SK-N-SH treated with all-trans-retinoic acid at 6 μM for 48 hours (cell line): ENCODE measurements around the gene FHOD1.
A peak's percentile ranks its signal among the peaks of the same experiment; 100 is the strongest.

Source experiments
- ATAC-seq: fragments of 200-7000 bp; cut with Tn5 transposase; 3 replicates; pipeline ENCODE4 v1.9.1; 2020; ENCODE audit warnings: mild to moderate bottlenecking, moderate library complexity
- ARNTL ChIP-seq: fragments of 450-650 bp; formaldehyde crosslinking; IDR thresholded peaks from 2 replicates; pipeline ENCODE4 v1.5.0; 2020; ENCODE audit warnings: low read depth, mild to moderate bottlenecking, moderate library complexity, borderline replicate concordance
- BACH2 ChIP-seq: fragments of 250-450 bp; sonication (Bioruptor Pico); IDR thresholded peaks from 2 replicates; pipeline ENCODE4 v1.9.0; 2021; ENCODE audit warnings: mild to moderate bottlenecking, borderline replicate concordance
- CREB5 ChIP-seq: fragments of 250-450 bp; sonication (Bioruptor Pico); IDR thresholded peaks from 2 replicates; pipeline ENCODE4 v1.5.1; 2020; ENCODE audit warnings: low read depth, mild to moderate bottlenecking, moderate library complexity
- CSDC2 ChIP-seq: fragments of 250-450 bp; sonication (Bioruptor Pico); IDR thresholded peaks from 2 replicates; pipeline ENCODE4 v1.5.0; 2020; ENCODE audit warnings: mild to moderate bottlenecking, moderate library complexity
- CSRNP3 ChIP-seq: fragments of 250-450 bp; sonication (Bioruptor Pico); IDR thresholded peaks from 2 replicates; pipeline ENCODE4 v1.5.1; 2021; ENCODE audit warnings: mild to moderate bottlenecking, moderate library complexity
- GLIS3 ChIP-seq: fragments of 250-450 bp; sonication (Bioruptor Pico); IDR thresholded peaks from 2 replicates; pipeline ENCODE4 v1.5.0; 2020; ENCODE audit warnings: mild to moderate bottlenecking, moderate library complexity
- ISL1 ChIP-seq: fragments of 250-450 bp; sonication (Bioruptor Pico); IDR thresholded peaks from 2 replicates; pipeline ENCODE4 v2.1.2; 2022; ENCODE audit warnings: mild to moderate bottlenecking, moderate library complexity
- PATZ1 ChIP-seq: fragments of 250-450 bp; sonication (Bioruptor Pico); IDR thresholded peaks from 2 replicates; pipeline ENCODE4 v1.8.0; 2020; ENCODE audit warnings: mild to moderate bottlenecking, moderate library complexity, borderline replicate concordance
- POU6F1 ChIP-seq: fragments of 250-450 bp; sonication (Bioruptor Pico); IDR thresholded peaks from 2 replicates; pipeline ENCODE4 v1.8.0; 2021; ENCODE audit warnings: low read depth, mild to moderate bottlenecking, moderate library complexity, borderline replicate concordance
- PPARA ChIP-seq: fragments of 250-450 bp; sonication (Bioruptor Pico); IDR thresholded peaks from 2 replicates; pipeline ENCODE4 v1.5.0; 2020; ENCODE audit warnings: mild to moderate bottlenecking, borderline replicate concordance
- SNAI2 ChIP-seq: fragments of 250-450 bp; sonication (Bioruptor Pico); IDR thresholded peaks from 2 replicates; pipeline ENCODE4 v1.5.0; 2020; ENCODE audit warnings: mild to moderate bottlenecking, moderate library complexity
- TCF4 ChIP-seq: fragments of 250-450 bp; sonication (Bioruptor Pico); IDR thresholded peaks from 2 replicates; pipeline ENCODE4 v1.8.0; 2021; ENCODE audit warnings: mild to moderate bottlenecking, moderate library complexity, borderline replicate concordance
- TSHZ2 ChIP-seq: fragments of 250-450 bp; sonication (Bioruptor Pico); IDR thresholded peaks from 2 replicates; pipeline ENCODE4 v1.5.0; 2020; ENCODE audit warnings: mild to moderate bottlenecking, moderate library complexity
- ZC3H10 ChIP-seq: fragments of 250-450 bp; sonication (Bioruptor Pico); IDR thresholded peaks from 2 replicates; pipeline ENCODE4 v1.5.1; 2021; ENCODE audit warnings: mild to moderate bottlenecking, moderate library complexity
- ZFP3 ChIP-seq: fragments of 250-450 bp; sonication (Bioruptor Pico); IDR thresholded peaks from 2 replicates; pipeline ENCODE4 v1.5.0; 2020; ENCODE audit warnings: mild to moderate bottlenecking, moderate library complexity
- ZFP30 ChIP-seq: fragments of 450-650 bp; formaldehyde crosslinking; IDR thresholded peaks from 2 replicates; pipeline ENCODE4 v1.5.0; 2022; ENCODE audit warnings: mild to moderate bottlenecking, moderate library complexity
- ZNF565 ChIP-seq: fragments of 450-650 bp; formaldehyde crosslinking; conservative IDR thresholded peaks from 2 replicates; pipeline ENCODE4 v1.5.0; 2020; ENCODE audit warnings: low read depth, mild to moderate bottlenecking, moderate library complexity
- ZNF70 ChIP-seq: fragments of 450-650 bp; formaldehyde crosslinking; IDR thresholded peaks from 2 replicates; pipeline ENCODE4 v1.5.0; 2020; ENCODE audit warnings: mild to moderate bottlenecking, moderate library complexity
- ZNF8 ChIP-seq: fragments of 450-650 bp; formaldehyde crosslinking; IDR thresholded peaks from 2 replicates; pipeline ENCODE4 v1.5.0; 2020; ENCODE audit warnings: mild to moderate bottlenecking, moderate library complexity

The FHOD1 gene

GRCh38 chr16:67286441-67287235 lies 39.4 kb upstream of the FHOD1 start:
- no peak for TF ChIP-seq CREB5 (CRISPR knock-in tag)
- no peak for TF ChIP-seq CSDC2
- no peak for TF ChIP-seq CSRNP3 (CRISPR knock-in tag)
- no peak for TF ChIP-seq ZNF70 (CRISPR knock-in tag)
- TF ChIP-seq TSHZ2 (CRISPR knock-in tag) = no peak
- TF ChIP-seq BACH2 (CRISPR knock-in tag) = no peak
- no peak for TF ChIP-seq ZFP3
- no peak for TF ChIP-seq PATZ1
- TF ChIP-seq ZC3H10 (CRISPR knock-in tag) = no peak
- TF ChIP-seq ZFP30 (CRISPR knock-in tag) = no peak
- TF ChIP-seq POU6F1 (CRISPR knock-in tag) = no peak
- no peak for TF ChIP-seq PPARA (CRISPR knock-in tag)
- no peak for TF ChIP-seq ZNF565 (CRISPR knock-in tag)
- no peak for TF ChIP-seq SNAI2
- TF ChIP-seq ARNTL (CRISPR knock-in tag) = no peak
- no peak for TF ChIP-seq GLIS3 (CRISPR knock-in tag)
- no peak for TF ChIP-seq ISL1 (CRISPR knock-in tag)
- no peak for TF ChIP-seq TCF4 (CRISPR knock-in tag)
- no peak for TF ChIP-seq ZNF8 (CRISPR knock-in tag)
- no peak for ATAC-seq

GRCh38 chr16:67284699-67285646 lies 37.7 kb upstream of the FHOD1 start:
- TF ChIP-seq ZFP3 (no peak), SNAI2 (no peak), ZFP30 (CRISPR knock-in tag) (no peak)
- ATAC-seq = peak; percentile 64
